Tibial nerve (tissue), 4 donors: ENCODE data around the gene SSTR3. TPM values are rescaled to one million over a fixed set of nuclear protein-coding genes. Genes with fewer than 3 reads are reported as not detected.

Source experiments
- DNase-seq, 2 donors: peaks; one replicate each; pipeline ENCODE4 v3.0.0-alpha.2; 2019; ENCODE audit warnings: low spot score in 2 of 2
- H3K27ac ChIP-seq, 4 donors: fragments of 200-600 bp; sonication (generic) in 3 of 4; one replicate each; pipeline ENCODE4 v1.5.1; 2017 to 2019; ENCODE audit warnings: mild to moderate bottlenecking in 1 of 4
- H3K27me3 ChIP-seq, 2 donors: fragments of 200-600 bp; sonication (generic) in 1 of 2; one replicate each; pipeline versions ENCODE4 v1.5.1 to v1.6.0; 2017 to 2019
- H3K36me3 ChIP-seq, 3 donors: fragments of 200-600 bp; sonication (generic); one replicate each; pipeline ENCODE4 v1.5.1; 2018 to 2019
- H3K4me1 ChIP-seq, 4 donors: fragments of 200-600 bp; sonication (generic) in 3 of 4; one replicate each; pipeline ENCODE4 v1.5.1; 2017 to 2019
- H3K4me3 ChIP-seq, 4 donors: fragments of 200-600 bp; sonication (generic) in 3 of 4; one replicate each; pipeline ENCODE4 v1.5.1; 2017 to 2019; ENCODE audit warnings: mild to moderate bottlenecking in 1 of 4, moderate library complexity in 1 of 4
- H3K9me3 ChIP-seq, 4 donors: fragments of 200-600 bp; sonication (generic) in 3 of 4; one replicate each; pipeline ENCODE4 v1.5.1; 2017 to 2019
- CTCF ChIP-seq, 5 experiments: fragments of 200-600 bp in 3 of 5; fragments of 450-650 bp in 2 of 5; sonication (generic) in 3 of 5; IDR thresholded peaks; one replicate each; pipeline ENCODE4 v1.5.1; 2016 to 2019; ENCODE audit warnings: antibody characterized with exemption in 5 of 5, mild to moderate bottlenecking in 3 of 5, moderate library complexity in 2 of 5
- EP300 ChIP-seq, 2 donors: sonication (generic); formaldehyde crosslinking; IDR thresholded peaks; one replicate each; pipeline ENCODE4 v1.6.1; 2017; ENCODE audit warnings: antibody characterized with exemption in 2 of 2, mild to moderate bottlenecking in 1 of 2
- POLR2A ChIP-seq, 2 donors: fragments of 450-650 bp; IDR thresholded peaks; one replicate each; pipeline ENCODE4 v1.6.1; 2017; ENCODE audit warnings: antibody characterized with exemption in 2 of 2, mild to moderate bottlenecking in 2 of 2, moderate library complexity in 2 of 2
- WGBS, 2 donors: methylation state at CpG; one replicate each; pipeline ENCODE4 v1.1.5; 2018; 5-methylcytosine and 5-hydroxymethylcytosine counted together
- total RNA-seq, 4 donors: library from RNA; depleted of rRNA; stranded (reverse); fragments of >200 nt; gene quantifications; one replicate each; pipeline ENCODE4 v1.1.0, GENCODE V29; 2016

Gene SSTR3
- total RNA-seq, 4 donors from 2014 or later, result not detected

GRCh38 chr22:37160027-37160426 lies 52.2 kb downstream of the SSTR3 start:
- H3K4me3 ChIP-seq, result no peak overlapping the region
- TF ChIP-seq EP300 (IDR thresholded peaks at IDR 0.05), result no peak
- no peak for TF ChIP-seq CTCF (IDR thresholded peaks at IDR 0.05)
- no peak for TF ChIP-seq POLR2A (IDR thresholded peaks at IDR 0.05)
- peaks cover 0 to 8% (median 0%) of the 10 kb centered on the region in 4 donors for H3K4me1 ChIP-seq
- no peaks in the 10 kb centered on the region for H3K36me3 ChIP-seq
- no peak overlapping the region for H3K27ac ChIP-seq
- WGBS, 2 donors, result 44 to 48% methylated on average over 6 of the region's 6 CpGs
- DNase-seq, result no peak
- no peaks in the 10 kb centered on the region for H3K27me3 ChIP-seq
- peaks cover 0 to 12% (median 0%) of the 10 kb centered on the region in 4 donors for H3K9me3 ChIP-seq

DNA sequence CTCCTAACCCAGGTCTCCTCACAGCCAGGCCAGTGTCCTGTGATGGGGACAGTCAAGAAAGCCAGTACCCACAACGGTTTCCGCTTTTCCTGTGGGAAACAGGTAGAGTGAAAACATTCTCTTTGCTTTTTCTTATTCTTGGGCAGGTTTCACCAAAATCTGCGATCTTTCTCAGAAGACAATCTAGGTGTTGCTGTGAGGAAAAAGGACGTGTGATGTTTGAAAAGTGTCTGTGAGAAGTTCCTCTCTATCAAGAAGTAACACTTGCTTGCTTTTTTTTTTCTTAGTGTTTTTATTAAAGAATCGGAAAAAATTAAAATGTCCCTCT lies 53.4 kb downstream of the SSTR3 start:
- no peak for TF ChIP-seq EP300 (IDR thresholded peaks at IDR 0.05)
- no peak for TF ChIP-seq CTCF (IDR thresholded peaks at IDR 0.05)
- TF ChIP-seq POLR2A (IDR thresholded peaks at IDR 0.05), result no peak
- 82 to 85% methylated on average over 5 of the region's 5 CpGs for WGBS, 2 donors
- H3K27ac ChIP-seq, result no peak overlapping the region
- no peak overlapping the region for H3K4me3 ChIP-seq
- peaks cover 0 to 14% (median 0%) of the 10 kb centered on the region in 4 donors for H3K9me3 ChIP-seq
- DNase-seq, result no peak
- H3K27me3 ChIP-seq, result no peaks in the 10 kb centered on the region
- H3K36me3 ChIP-seq, result no peaks in the 10 kb centered on the region
- H3K4me1 ChIP-seq, result peaks cover 0 to 8% (median 0%) of the 10 kb centered on the region in 4 donors

GRCh38 chr22:37157516-37158285 lies 54.6 kb downstream of the SSTR3 start:
- Histone ChIP-seq H3K4me1 (peaks cover 0 to under 1% (median 0%) of the 10 kb centered on the region in 4 donors), H3K36me3 (no peaks in the 10 kb centered on the region), H3K4me3 (no peak overlapping the region), H3K27ac (no peak overlapping the region), H3K27me3 (no peaks in the 10 kb centered on the region), H3K9me3 (peaks cover 0 to 14% (median 0%) of the 10 kb centered on the region in 4 donors)
- TF ChIP-seq POLR2A (IDR thresholded peaks at IDR 0.05), result no peak
- no peak for DNase-seq
- WGBS, 2 donors, result 78% methylated on average over 13 of the region's 13 CpGs

DNA sequence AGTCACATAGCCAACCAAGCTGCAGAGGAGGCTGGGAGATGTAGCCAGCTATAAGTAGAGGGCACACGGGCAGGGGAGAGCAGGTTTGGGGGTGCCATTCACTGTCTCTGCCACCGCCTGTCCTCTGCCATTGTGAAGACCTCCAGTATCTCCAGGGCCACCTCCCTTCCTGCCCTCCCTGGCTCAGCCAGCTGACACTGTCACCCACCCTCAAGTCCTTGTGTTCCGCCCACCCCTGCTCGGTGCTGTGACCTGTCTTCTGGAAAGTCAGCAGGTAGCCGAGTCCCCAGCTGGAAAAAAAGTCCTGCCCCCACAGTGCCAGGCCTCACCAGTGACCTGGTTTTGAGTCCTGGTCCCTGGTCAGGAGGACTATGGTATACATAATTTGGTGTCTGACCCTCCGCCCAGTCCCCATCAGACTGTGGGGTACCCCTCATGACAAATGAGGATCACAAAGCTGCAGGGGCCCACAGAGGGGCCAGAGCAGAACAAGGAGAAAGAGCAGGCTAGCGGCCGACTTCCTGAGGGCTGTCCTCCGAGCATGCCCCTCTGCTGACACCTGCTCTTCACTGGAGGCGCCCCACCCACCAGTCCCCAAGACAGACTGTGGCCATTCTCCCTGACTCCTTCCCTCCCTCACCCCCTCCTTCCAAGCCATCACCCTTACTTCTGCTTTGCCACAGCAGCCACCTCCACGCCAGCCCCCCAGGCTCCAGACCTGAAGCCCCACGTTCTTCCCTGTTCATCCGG lies 55.4 kb downstream of the SSTR3 start:
- Histone ChIP-seq H3K4me3 (no peak overlapping the region), H3K27ac (no peak overlapping the region), H3K36me3 (no peaks in the 10 kb centered on the region), H3K4me1 (no peaks in the 10 kb centered on the region), H3K27me3 (no peaks in the 10 kb centered on the region), H3K9me3 (peaks cover 0 to 16% (median 0%) of the 10 kb centered on the region in 4 donors)
- DNase-seq, result no peak
- WGBS, 2 donors, result 64 to 78% methylated on average over 13 of the region's 13 CpGs
- TF ChIP-seq EP300 (IDR thresholded peaks at IDR 0.05) (no peak), POLR2A (IDR thresholded peaks at IDR 0.05) (no peak), CTCF (IDR thresholded peaks at IDR 0.05) (no peak)

DNA sequence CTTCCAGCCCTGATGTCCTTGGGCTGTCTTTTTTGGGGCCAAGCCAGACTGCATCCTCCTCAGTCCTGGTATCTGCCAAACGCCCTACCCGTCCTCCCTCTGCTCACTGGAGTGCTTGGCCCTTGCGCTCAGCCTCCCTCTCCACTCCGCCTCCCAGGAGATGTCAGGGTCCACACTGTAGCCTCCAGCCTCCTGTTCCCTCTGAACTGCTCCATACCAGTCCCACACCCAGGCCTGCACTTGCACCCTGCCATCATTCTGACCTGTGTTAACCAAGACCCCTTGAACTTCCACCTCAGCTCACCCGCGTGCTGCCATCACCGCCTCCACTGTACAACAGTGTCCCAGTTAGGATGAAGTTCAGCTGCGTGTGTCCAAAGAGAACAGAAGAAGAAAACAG lies 56.3 kb downstream of the SSTR3 start:
- no peaks in the 10 kb centered on the region for H3K4me1 ChIP-seq
- H3K36me3 ChIP-seq, result no peaks in the 10 kb centered on the region
- no peak for DNase-seq
- no peaks in the 10 kb centered on the region for H3K27me3 ChIP-seq
- TF ChIP-seq EP300 (IDR thresholded peaks at IDR 0.05), result no peak
- TF ChIP-seq CTCF (IDR thresholded peaks at IDR 0.05), result no peak
- TF ChIP-seq POLR2A (IDR thresholded peaks at IDR 0.05), result no peak
- 80 to 90% methylated on average over 8 of the region's 8 CpGs for WGBS, 2 donors
- no peak overlapping the region for H3K4me3 ChIP-seq
- peaks cover 0 to 19% (median 0%) of the 10 kb centered on the region in 4 donors for H3K9me3 ChIP-seq
- no peak overlapping the region for H3K27ac ChIP-seq
